AG04450 (cell line): ENCODE results near the gene USP4. TPM values are rescaled to one million over a fixed set of nuclear protein-coding genes. Genes with fewer than 3 reads are reported as not detected.

Source experiments
- CTCF ChIA-PET: fragments of 300-600, 350-600 bp; formaldehyde crosslinking; extraction: SDS; loops from one replicate; lab custom pipeline; 2022; ENCODE audit warnings: antibody characterized with exemption, inconsistent platforms; lab: Charles Lee
- POLR2A ChIA-PET: fragments of 350-600 bp; formaldehyde crosslinking; extraction: SDS; loops from one replicate; lab custom pipeline; 2021; ENCODE audit warnings: antibody characterized with exemption, inconsistent platforms; lab: Yijun Ruan, JAX
- DNase-seq: peaks from one replicate; pipeline ENCODE4 v3.0.0-alpha.2; 2011; ENCODE audit warnings: low read depth, low spot score
- H3K27ac ChIP-seq: one replicate; pipeline ENCODE4 v1.5.1; 2012; ENCODE audit warnings: low read depth, low read length, control low read depth
- H3K27me3 ChIP-seq: one replicate; pipeline ENCODE4 v1.6.0; 2012; ENCODE audit warnings: low read length; ENCODE audit not compliant: control insufficient read depth, insufficient read depth
- H3K4me3 ChIP-seq: 2 replicates; pipeline ENCODE4 v1.5.1; 2011; ENCODE audit warnings: mild to moderate bottlenecking, low read depth, low read length, control low read depth
- H3K9me3 ChIP-seq: 2 replicates; pipeline ENCODE4 v1.5.1; 2012; ENCODE audit warnings: low read length; ENCODE audit not compliant: control insufficient read depth, insufficient read depth
- CTCF ChIP-seq: IDR thresholded peaks from 2 replicates; pipeline ENCODE4 v1.5.1; 2011; ENCODE audit warnings: low read depth, low read length, control low read depth, inconsistent platforms
- polyA plus RNA-seq: library from polyadenylated mRNA; depleted of rRNA; stranded (reverse); fragments of >200 nt; gene quantifications from 2 replicates; pipeline ENCODE4 v1.2.3, GENCODE V29; 2011

USP4 gene
- polyA plus RNA-seq, 1 experiment: 80.4 TPM

DNA sequence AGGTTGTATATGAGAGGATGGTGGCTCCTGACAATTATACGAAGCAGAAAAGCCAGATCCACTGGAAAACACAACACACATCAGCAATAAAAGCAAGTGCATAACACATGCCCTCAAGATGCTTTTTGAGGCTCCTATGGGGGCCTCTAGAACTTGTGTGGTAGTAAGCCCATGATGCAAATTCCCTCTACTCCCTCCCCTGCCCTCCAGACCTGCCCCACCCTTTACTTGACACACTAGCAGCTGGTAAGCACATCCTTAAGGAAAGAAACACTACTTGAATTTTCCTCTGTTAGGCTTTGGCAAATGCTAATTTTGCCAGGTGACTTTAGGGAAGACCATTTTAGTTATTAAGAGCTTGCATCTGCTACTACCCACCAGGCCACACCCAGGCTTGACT lies 29.2 kb downstream of the USP4 start:
- CTCF ChIA-PET: no interaction called here
- no peak overlapping the region for H3K4me3 ChIP-seq
- DNase-seq: no peak
- no peaks in the 10 kb centered on the region for H3K27me3 ChIP-seq
- no peak overlapping the region for H3K27ac ChIP-seq
- H3K9me3 ChIP-seq: no peaks in the 10 kb centered on the region
- POLR2A ChIA-PET: no interaction called here
- TF ChIP-seq CTCF: no peak

DNA sequence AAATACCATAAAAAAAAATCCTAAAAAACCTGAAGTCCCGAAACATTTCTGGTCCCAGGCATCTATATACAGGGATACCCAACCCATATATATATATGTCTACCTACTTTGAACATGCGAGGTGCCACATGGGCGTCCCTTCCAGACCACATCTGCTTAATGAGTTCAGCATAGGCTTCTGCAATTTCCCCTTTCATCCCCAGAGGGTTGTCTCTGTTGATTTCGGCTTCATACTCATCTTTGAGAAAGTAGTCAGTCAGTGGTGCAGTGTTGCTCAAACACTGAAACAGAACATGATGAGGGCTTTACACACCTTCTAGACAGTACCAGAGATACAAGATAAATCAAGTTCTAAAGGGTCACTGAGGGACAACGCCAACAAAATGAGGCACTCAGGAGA lies 34.2 kb downstream of the USP4 start:
- CTCF ChIA-PET: no interaction called here

GRCh38 chr3:49302613-49303012 lies 37.2 kb downstream of the USP4 start:
- no peak for DNase-seq
- Histone ChIP-seq H3K9me3 (no peaks in the 10 kb centered on the region), H3K27me3 (no peaks in the 10 kb centered on the region), H3K27ac (no peak overlapping the region), H3K4me3 (no peak overlapping the region)
- ChIA-PET CTCF (interaction anchor here (0.7 kb wide), 1 partner anchor 11 kb away, joined by 5 read pairs; no protein-coding TSS in a partner anchor), POLR2A (no interaction called here)
- TF ChIP-seq CTCF: no peak

More for the DNA sequence above, 34.2 kb downstream of the USP4 start:
- Histone ChIP-seq H3K9me3 (no peaks in the 10 kb centered on the region), H3K27ac (no peak overlapping the region), H3K4me3 (no peak overlapping the region), H3K27me3 (no peaks in the 10 kb centered on the region)
- TF ChIP-seq CTCF: no peak
- POLR2A ChIA-PET: interaction anchor here (0.6 kb wide), 1 partner anchor 18 kb away, joined by 6 read pairs; no protein-coding TSS in a partner anchor
- DNase-seq: no peak

DNA sequence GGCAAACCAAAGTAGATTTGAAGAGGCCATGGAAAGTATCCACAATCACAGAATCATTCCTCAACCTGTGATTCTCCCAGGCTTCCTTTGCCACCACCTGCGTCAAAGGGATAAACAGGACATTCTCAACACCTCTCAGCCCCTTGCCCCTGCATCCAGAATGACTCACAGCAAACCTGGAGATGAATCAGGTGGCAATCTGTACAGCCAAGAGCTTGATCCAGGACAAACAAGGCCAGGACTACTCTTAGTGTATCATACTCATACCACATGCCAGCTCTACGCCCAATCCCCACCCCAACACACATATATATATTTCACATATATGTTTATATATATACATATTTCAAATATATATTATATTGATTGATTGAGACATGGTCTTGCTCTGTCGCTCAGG lies 39.3 kb downstream of the USP4 start:
- Histone ChIP-seq H3K27me3 (no peaks in the 10 kb centered on the region), H3K27ac (no peak overlapping the region), H3K9me3 (no peaks in the 10 kb centered on the region), H3K4me3 (no peak overlapping the region)
- POLR2A ChIA-PET: no interaction called here
- TF ChIP-seq CTCF: no peak
- CTCF ChIA-PET: no interaction called here
- no peak for DNase-seq

- no peak for TF ChIP-seq CTCF
- ChIA-PET CTCF (no interaction called here), POLR2A (no interaction called here)
- Histone ChIP-seq H3K27ac (no peak overlapping the region), H3K27me3 (no peaks in the 10 kb centered on the region), H3K4me3 (no peak overlapping the region), H3K9me3 (no peaks in the 10 kb centered on the region)
- no peak for DNase-seq
Observed at GRCh38 chr3:49298511-49298910, 41.3 kb downstream of the USP4 start.
